ENCODE data around the gene NPBWR2. TPM values are rescaled to one million over a fixed set of nuclear protein-coding genes. Genes with fewer than 3 reads are reported as not detected.
A peak's percentile ranks its signal among the peaks of the same experiment; 100 is the strongest.

The NPBWR2 gene
- total and polyA plus RNA-seq, 9 of the 15 experiments (the other 6 are each of a cell fraction or from before 2014, with no cell fraction given), result not detected

DNA sequence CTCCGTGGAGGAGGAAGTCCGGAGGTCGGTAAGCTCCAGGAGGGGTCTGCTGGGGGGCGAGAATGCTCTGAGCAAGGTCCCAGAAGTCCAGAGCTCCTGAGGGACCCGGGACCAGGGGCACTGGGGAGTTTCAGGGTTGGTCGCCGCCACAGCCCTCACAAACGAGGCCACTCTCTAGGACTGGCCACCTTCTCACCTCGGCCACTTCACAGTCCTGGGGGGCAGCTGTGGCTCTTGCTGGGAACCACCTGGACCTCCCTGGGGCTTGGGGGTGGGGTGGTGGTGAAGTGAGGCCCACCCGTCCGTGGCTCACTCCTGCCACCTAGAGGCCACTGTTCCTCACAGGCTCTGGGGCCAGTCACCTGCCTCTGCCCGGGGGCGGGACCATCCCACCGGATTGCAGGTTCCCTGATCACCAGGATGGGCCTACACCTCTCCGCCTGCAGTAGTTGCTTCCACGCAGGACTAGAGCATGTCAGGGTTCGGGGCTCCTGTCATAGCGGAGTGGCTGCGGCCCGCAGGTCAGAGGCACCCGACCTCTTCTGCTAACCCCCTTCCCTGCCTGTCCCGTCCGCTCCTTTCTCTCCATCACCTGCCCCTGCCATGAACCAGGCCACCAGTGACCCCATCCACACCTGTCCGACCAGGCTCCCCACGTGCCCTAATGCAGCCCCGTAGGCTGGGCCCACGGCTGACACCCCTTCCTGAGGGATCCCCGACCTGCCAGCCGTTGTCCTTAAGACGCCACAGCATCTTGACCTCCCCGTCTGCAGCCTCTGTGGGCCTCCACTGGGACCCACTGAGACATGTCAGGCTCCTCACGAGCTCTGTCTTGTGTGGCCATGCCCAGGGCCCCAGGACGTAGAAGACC lies 49.5 kb downstream of the NPBWR2 start (continued):
- TF ChIP-seq MEIS2 (IDR thresholded peaks at IDR 0.05; ENCODE audit: partially characterized antibody) (no peak), ZNF444 (CRISPR knock-in tag; IDR thresholded peaks at IDR 0.05) (no peak), MEF2A (IDR thresholded peaks at IDR 0.05; ENCODE audit: control insufficient read depth, low read depth, low read length) (no peak), XRCC4 (IDR thresholded peaks at IDR 0.05; ENCODE audit: extremely low read depth, insufficient read depth, insufficient read length) (no peak), U2AF2 (optimal IDR thresholded peaks at IDR 0.05; ENCODE audit: low read depth, low read length) (no peak), HDAC3 (IDR thresholded peaks at IDR 0.05; ENCODE audit: borderline replicate concordance, partially characterized antibody) (no peak), NFXL1 (CRISPR knock-in tag; IDR thresholded peaks at IDR 0.05) (no peak), TEAD4 (IDR thresholded peaks at IDR 0.05; ENCODE audit: low read length) (no peak), TEAD4 (CRISPR knock-in tag; IDR thresholded peaks at IDR 0.05; ENCODE audit: borderline replicate concordance) (no peak), BCL6 (CRISPR knock-in tag; IDR thresholded peaks at IDR 0.05) (no peak), ZFP36 (IDR thresholded peaks at IDR 0.05; ENCODE audit: low read depth, low read length, partially characterized antibody) (no peak), BRD9 (IDR thresholded peaks at IDR 0.05; ENCODE audit: low read depth, partially characterized antibody) (no peak), ZNF79 (CRISPR knock-in tag; IDR thresholded peaks at IDR 0.05; ENCODE audit: low read depth) (no peak), ZFP30 (CRISPR knock-in tag; IDR thresholded peaks at IDR 0.05; ENCODE audit: borderline replicate concordance) (no peak), PHB (CRISPR knock-in tag; IDR thresholded peaks at IDR 0.05) (no peak), ZNF133 (CRISPR knock-in tag; IDR thresholded peaks at IDR 0.05) (no peak)
- TF ChIP-seq, protein P1, sequence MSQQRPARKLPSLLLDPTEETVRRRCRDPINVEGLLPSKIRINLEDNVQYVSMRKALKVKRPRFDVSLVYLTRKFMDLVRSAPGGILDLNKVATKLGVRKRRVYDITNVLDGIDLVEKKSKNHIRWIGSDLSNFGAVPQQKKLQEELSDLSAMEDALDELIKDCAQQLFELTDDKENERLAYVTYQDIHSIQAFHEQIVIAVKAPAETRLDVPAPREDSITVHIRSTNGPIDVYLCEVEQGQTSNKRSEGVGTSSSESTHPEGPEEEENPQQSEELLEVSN (IDR thresholded peaks at IDR 0.05; ENCODE audit: borderline replicate concordance in 1 of 2, extremely low read depth in 1 of 2, insufficient read depth in 1 of 2, insufficient read length in 1 of 2, low read depth in 1 of 2, low read length in 1 of 2, poor library complexity in 1 of 2, severe bottlenecking in 1 of 2), result no peak
- TF ChIP-seq, protein P2, sequence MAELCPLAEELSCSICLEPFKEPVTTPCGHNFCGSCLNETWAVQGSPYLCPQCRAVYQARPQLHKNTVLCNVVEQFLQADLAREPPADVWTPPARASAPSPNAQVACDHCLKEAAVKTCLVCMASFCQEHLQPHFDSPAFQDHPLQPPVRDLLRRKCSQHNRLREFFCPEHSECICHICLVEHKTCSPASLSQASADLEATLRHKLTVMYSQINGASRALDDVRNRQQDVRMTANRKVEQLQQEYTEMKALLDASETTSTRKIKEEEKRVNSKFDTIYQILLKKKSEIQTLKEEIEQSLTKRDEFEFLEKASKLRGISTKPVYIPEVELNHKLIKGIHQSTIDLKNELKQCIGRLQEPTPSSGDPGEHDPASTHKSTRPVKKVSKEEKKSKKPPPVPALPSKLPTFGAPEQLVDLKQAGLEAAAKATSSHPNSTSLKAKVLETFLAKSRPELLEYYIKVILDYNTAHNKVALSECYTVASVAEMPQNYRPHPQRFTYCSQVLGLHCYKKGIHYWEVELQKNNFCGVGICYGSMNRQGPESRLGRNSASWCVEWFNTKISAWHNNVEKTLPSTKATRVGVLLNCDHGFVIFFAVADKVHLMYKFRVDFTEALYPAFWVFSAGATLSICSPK (IDR thresholded peaks at IDR 0.05; ENCODE audit: borderline replicate concordance), result no peak
- TF ChIP-seq, protein P3, sequence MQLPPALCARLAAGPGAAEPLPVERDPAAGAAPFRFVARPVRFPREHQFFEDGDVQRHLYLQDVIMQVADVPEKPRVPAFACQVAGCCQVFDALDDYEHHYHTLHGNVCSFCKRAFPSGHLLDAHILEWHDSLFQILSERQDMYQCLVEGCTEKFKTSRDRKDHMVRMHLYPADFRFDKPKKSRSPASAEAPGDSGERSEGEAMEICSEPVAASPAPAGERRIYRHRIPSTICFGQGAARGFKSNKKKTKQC (CRISPR knock-in tag; IDR thresholded peaks at IDR 0.05), result no peak
- TF ChIP-seq, protein P4, sequence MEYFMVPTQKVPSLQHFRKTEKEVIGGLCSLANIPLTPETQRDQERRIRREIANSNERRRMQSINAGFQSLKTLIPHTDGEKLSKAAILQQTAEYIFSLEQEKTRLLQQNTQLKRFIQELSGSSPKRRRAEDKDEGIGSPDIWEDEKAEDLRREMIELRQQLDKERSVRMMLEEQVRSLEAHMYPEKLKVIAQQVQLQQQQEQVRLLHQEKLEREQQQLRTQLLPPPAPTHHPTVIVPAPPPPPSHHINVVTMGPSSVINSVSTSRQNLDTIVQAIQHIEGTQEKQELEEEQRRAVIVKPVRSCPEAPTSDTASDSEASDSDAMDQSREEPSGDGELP (CRISPR knock-in tag; IDR thresholded peaks at IDR 0.05; ENCODE audit: borderline replicate concordance), result peak; percentile 61; the same call in 1 of the 2 replicates
- TF ChIP-seq, protein P5, sequence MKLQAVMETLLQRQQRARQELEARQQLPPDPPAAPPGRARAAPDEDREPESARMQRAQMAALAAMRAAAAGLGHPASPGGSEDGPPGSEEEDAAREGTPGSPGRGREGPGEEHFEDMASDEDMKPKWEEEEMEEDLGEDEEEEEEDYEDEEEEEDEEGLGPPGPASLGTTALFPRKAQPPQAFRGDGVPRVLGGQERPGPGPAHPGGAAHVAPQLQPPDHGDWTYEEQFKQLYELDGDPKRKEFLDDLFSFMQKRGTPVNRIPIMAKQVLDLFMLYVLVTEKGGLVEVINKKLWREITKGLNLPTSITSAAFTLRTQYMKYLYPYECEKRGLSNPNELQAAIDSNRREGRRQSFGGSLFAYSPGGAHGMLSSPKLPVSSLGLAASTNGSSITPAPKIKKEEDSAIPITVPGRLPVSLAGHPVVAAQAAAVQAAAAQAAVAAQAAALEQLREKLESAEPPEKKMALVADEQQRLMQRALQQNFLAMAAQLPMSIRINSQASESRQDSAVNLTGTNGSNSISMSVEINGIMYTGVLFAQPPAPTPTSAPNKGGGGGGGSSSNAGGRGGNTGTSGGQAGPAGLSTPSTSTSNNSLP (IDR thresholded peaks at IDR 0.05; ENCODE audit: borderline replicate concordance, low read depth, low read length), result no peak
